GM18526 (cell line): ENCODE data around the gene SLC12A7.

ENCODE experiments used
- POLR2A ChIP-seq: IDR thresholded peaks from 3 replicates; pipeline ENCODE4 v1.6.1; 2011; ENCODE audit not compliant: insufficient read length; ENCODE audit errors: extremely low read depth

Gene SLC12A7

GRCh38 chr5:1052641-1053390 lies 59.0 kb downstream of the SLC12A7 start:
- no peak for TF ChIP-seq POLR2A

- no peak for TF ChIP-seq POLR2A
These were observed 59.8 kb downstream of the SLC12A7 start for GRCh38 chr5:1052076-1052475.

GRCh38 chr5:1051366-1051720 lies 60.5 kb downstream of the SLC12A7 start:
- no peak for TF ChIP-seq POLR2A

GRCh38 chr5:1050423-1051365 lies 61.2 kb downstream of the SLC12A7 start:
- no peak for TF ChIP-seq POLR2A

GRCh38 chr5:1048861-1049838 lies 62.7 kb downstream of the SLC12A7 start:
- no peak for TF ChIP-seq POLR2A

GRCh38 chr5:1048162-1048721 lies 63.6 kb downstream of the SLC12A7 start:
- TF ChIP-seq POLR2A, result no peak

- TF ChIP-seq POLR2A, result no peak
These were observed 64.4 kb downstream of the SLC12A7 start for GRCh38 chr5:1047332-1047965.

GRCh38 chr5:1045960-1046560 lies 65.8 kb downstream of the SLC12A7 start:
- no peak for TF ChIP-seq POLR2A

- no peak for TF ChIP-seq POLR2A
These were observed 67.7 kb downstream of the SLC12A7 start for GRCh38 chr5:1044117-1044516.

GRCh38 chr5:1043327-1043726 lies 68.5 kb downstream of the SLC12A7 start:
- no peak for TF ChIP-seq POLR2A

- no peak for TF ChIP-seq POLR2A
These were observed 69.2 kb downstream of the SLC12A7 start for GRCh38 chr5:1042626-1043025.

- no peak for TF ChIP-seq POLR2A
These were observed 70.4 kb downstream of the SLC12A7 start for GRCh38 chr5:1041225-1042143.

GRCh38 chr5:1040571-1040970 lies 71.3 kb downstream of the SLC12A7 start:
- TF ChIP-seq POLR2A, result no peak
